Stimulated activated CD8-positive, alpha-beta memory T cell treated with anti-CD3 and anti-CD28 coated beads, Interleukin-4, amount 100 ng/mL, for 48 hours (primary cell): ENCODE data around the gene KCTD2.

Experiments
- DNase-seq: peaks from one replicate; pipeline ENCODE4 v3.0.0-alpha.2; 2020

The KCTD2 gene

GRCh38 chr17:75103601-75104554 lies 56.9 kb downstream of the KCTD2 start:
- no peak for DNase-seq

- peak; percentile 59 for DNase-seq
Observed at GRCh38 chr17:75105126-75106080, 58.4 kb downstream of the KCTD2 start.

GRCh38 chr17:75108193-75108592 lies 61.2 kb downstream of the KCTD2 start:
- no peak for DNase-seq

GRCh38 chr17:75109046-75109406 lies 62.0 kb downstream of the KCTD2 start:
- no peak for DNase-seq

GRCh38 chr17:75109407-75110233 lies 62.6 kb downstream of the KCTD2 start, which contains the start of gene ARMC7:
TSS of gene ARMC7 (plus strand) at chr17:75109969. CDS start at chr17:75110289, 320 bp downstream.
- peak; percentile 96 for DNase-seq

GRCh38 chr17:75110234-75110937 lies 63.4 kb downstream of the KCTD2 start:
- no peak for DNase-seq

GRCh38 chr17:75111777-75112335 lies 64.8 kb downstream of the KCTD2 start:
- no peak for DNase-seq

- DNase-seq: peak; percentile 94
Observed at GRCh38 chr17:75113798-75114551, 67.0 kb downstream of the KCTD2 start.

GRCh38 chr17:75114552-75115314 lies 67.7 kb downstream of the KCTD2 start:
- DNase-seq: peak; percentile 40
